HEK293 (cell line): Measurements from ENCODE around the gene ETV7.
"Not testable (repeated sequence)": the region's sequence is repeated elsewhere in the genome, so short reads cannot be mapped to it uniquely, and the experiment has no call there.

Experiments used
- CTCF ChIP-seq: fragments of 450-650 bp; formaldehyde crosslinking; IDR thresholded peaks from 2 replicates; pipeline ENCODE4 v1.5.1; 2016; ENCODE audit warnings: missing biosample characterization, missing genetic modification characterization
- HOXA7 ChIP-seq: sonication (generic); formaldehyde crosslinking; IDR thresholded peaks from 2 replicates; pipeline ENCODE4 v1.8.1; 2022; ENCODE audit warnings: missing genetic modification reagents, borderline replicate concordance
- KLF1 ChIP-seq: fragments of 450-650 bp; formaldehyde crosslinking; IDR thresholded peaks from 2 replicates; pipeline ENCODE4 v1.5.1; 2016; ENCODE audit warnings: missing biosample characterization, missing genetic modification characterization
- KLF10 ChIP-seq: fragments of 450-650 bp; IDR thresholded peaks from 2 replicates; pipeline ENCODE4 v1.5.1; 2018; ENCODE audit warnings: missing biosample characterization, mild to moderate bottlenecking, missing genetic modification characterization
- KLF7 ChIP-seq: fragments of 450-650 bp; formaldehyde crosslinking; IDR thresholded peaks from 2 replicates; pipeline ENCODE4 v1.5.1; 2016; ENCODE audit warnings: missing biosample characterization, missing genetic modification characterization, borderline replicate concordance
- RBAK ChIP-seq: fragments of 450-650 bp; formaldehyde crosslinking; IDR thresholded peaks from 2 replicates; pipeline ENCODE4 v1.5.1; 2016; ENCODE audit warnings: missing biosample characterization, missing genetic modification characterization
- ZNF146 ChIP-seq: fragments of 450-650 bp; formaldehyde crosslinking; IDR thresholded peaks from 2 replicates; pipeline ENCODE4 v1.5.1; 2016; ENCODE audit warnings: missing biosample characterization, missing genetic modification characterization
- ZNF175 ChIP-seq: fragments of 450-650 bp; formaldehyde crosslinking; IDR thresholded peaks from 2 replicates; pipeline ENCODE4 v1.5.1; 2016; ENCODE audit warnings: missing biosample characterization, missing genetic modification characterization
- ZNF266 ChIP-seq: fragments of 450-650 bp; formaldehyde crosslinking; IDR thresholded peaks from 2 replicates; pipeline ENCODE4 v1.5.1; 2016; ENCODE audit warnings: missing biosample characterization, missing genetic modification characterization, low read depth
- ZNF274 ChIP-seq, 2 experiments: fragments of 200-500 bp in 1 of 2; fragments of 450-650 bp in 1 of 2; sonication (Bioruptor generic) in 1 of 2; formaldehyde crosslinking in 1 of 2; IDR thresholded peaks; 2 replicates each; pipeline versions ENCODE4 v1.5.1 to v1.6.1; 2014 to 2016; ENCODE audit warnings: borderline replicate concordance in 1 of 2, inconsistent platforms in 1 of 2, low read length in 1 of 2, missing biosample characterization in 1 of 2, missing genetic modification characterization in 1 of 2
- ZNF335 ChIP-seq: fragments of 450-650 bp; formaldehyde crosslinking; conservative IDR thresholded peaks from 2 replicates; pipeline ENCODE4 v1.5.1; 2016; ENCODE audit warnings: missing biosample characterization, missing genetic modification characterization
- ZNF426 ChIP-seq: fragments of 450-650 bp; formaldehyde crosslinking; IDR thresholded peaks from 2 replicates; pipeline ENCODE4 v1.5.1; 2017; ENCODE audit warnings: missing biosample characterization, missing genetic modification characterization, mild to moderate bottlenecking, inconsistent platforms, moderate library complexity
- ZNF76 ChIP-seq: fragments of 450-650 bp; formaldehyde crosslinking; IDR thresholded peaks from 2 replicates; pipeline ENCODE4; 2016; ENCODE audit warnings: low read depth, missing biosample characterization, missing genetic modification characterization, borderline replicate concordance
- ZNF792 ChIP-seq: fragments of 450-650 bp; formaldehyde crosslinking; IDR thresholded peaks from 2 replicates; pipeline ENCODE4 v1.5.1; 2016; ENCODE audit warnings: missing biosample characterization, missing genetic modification characterization

- not testable (repeated sequence) for TF ChIP-seq KLF7; ZNF266 (tag by site-specific recombination); HOXA7 (CRISPR knock-in tag); ZNF146; ZNF335 (tag by site-specific recombination); ZNF175 (tag by site-specific recombination); RBAK; ZNF76 (tag by site-specific recombination); ZNF426; ZNF274 (IDR thresholded peaks at IDR 0.05; ENCODE audit: low read length); ZNF274 (tag by site-specific recombination; IDR thresholded peaks at IDR 0.05; ENCODE audit: borderline replicate concordance); CTCF (tag by site-specific recombination); KLF1 (tag by site-specific recombination); ZNF792 (tag by site-specific recombination); KLF10
Measured at GRCh38 chr6:36338223-36338622, 49.2 kb downstream of the ETV7 start.
